OCI-LY7 (cell line): Measurements from ENCODE around the gene TGIF2. TPM values are rescaled to one million over a fixed set of nuclear protein-coding genes. Genes with fewer than 3 reads are reported as not detected.

ENCODE experiments used
- BruUV-seq: library from RNA; stranded (reverse); fragments of 400-500 nt; replicated peaks from 2 replicates; lab custom pipeline; 2021; lab: Mats Ljungman, UMichigan
- CTCF ChIA-PET: fragments of 300-600 bp; sonication (Branson Sonifier 250); formaldehyde crosslinking; loops from one replicate; lab custom pipeline; 2022; ENCODE audit warnings: antibody characterized with exemption; ENCODE audit not compliant: unreplicated experiment; lab: Charles Lee
- POLR2A ChIA-PET: fragments of 300-600 bp; sonication (Branson Sonifier 250); formaldehyde crosslinking; loops from one replicate; lab custom pipeline; 2022; ENCODE audit warnings: antibody characterized with exemption; lab: Charles Lee
- DNase-seq: peaks from one replicate; pipeline ENCODE4 v3.0.0-alpha.2; 2015; ENCODE audit warnings: low spot score
- H2AFZ ChIP-seq: fragments of 200-600 bp; sonication (generic), shearing (Covaris generic); 2 replicates; pipeline ENCODE4 v1.6.1; 2014; ENCODE audit warnings: mild to moderate bottlenecking, antibody characterized with exemption, low read length, moderate library complexity
- H3K27ac ChIP-seq: fragments of 200-600 bp; sonication (generic); 2 replicates; pipeline ENCODE4 v1.5.1; 2014; ENCODE audit warnings: mixed run types, low read depth, mild to moderate bottlenecking, moderate library complexity, low read length, inconsistent platforms; ENCODE audit not compliant: poor library complexity, severe bottlenecking
- H3K36me3 ChIP-seq: fragments of 200-600 bp; sonication (generic); 2 replicates; pipeline ENCODE4 v1.6.1; 2014; ENCODE audit warnings: mild to moderate bottlenecking, antibody characterized with exemption, low read length, moderate library complexity, mixed read lengths; ENCODE audit not compliant: insufficient read depth
- H3K4me1 ChIP-seq: fragments of 200-600 bp; sonication (generic); 2 replicates; pipeline ENCODE4 v1.5.1; 2014; ENCODE audit warnings: mild to moderate bottlenecking, low read length; ENCODE audit not compliant: insufficient read depth, poor library complexity, severe bottlenecking
- H3K4me2 ChIP-seq: fragments of 200-600 bp; sonication (generic); 2 replicates; pipeline ENCODE4 v1.6.1; 2014; ENCODE audit warnings: mild to moderate bottlenecking, low read length
- H3K4me3 ChIP-seq: fragments of 200-600 bp; sonication (generic); 2 replicates; pipeline ENCODE4 v1.5.1; 2014; ENCODE audit warnings: mild to moderate bottlenecking, low read depth, low read length; ENCODE audit not compliant: poor library complexity, severe bottlenecking
- H3K79me2 ChIP-seq: fragments of 200-600 bp; sonication (generic); 2 replicates; pipeline ENCODE4 v1.6.1; 2016; ENCODE audit warnings: low read depth, mild to moderate bottlenecking, low read length, moderate library complexity, mixed read lengths; ENCODE audit not compliant: insufficient read depth
- H3K9me2 ChIP-seq: fragments of 200-600 bp; sonication (generic); 2 replicates; pipeline ENCODE4 v1.6.1; 2016; ENCODE audit warnings: mild to moderate bottlenecking, low read length, mixed read lengths; ENCODE audit not compliant: insufficient read depth
- H3K9me3 ChIP-seq: fragments of 200-600 bp; sonication (generic); 2 replicates; pipeline ENCODE4 v1.6.1; 2014; ENCODE audit warnings: mild to moderate bottlenecking, mixed run types, low read length, mixed read lengths
- H4K20me1 ChIP-seq: fragments of 200-600 bp; sonication (generic); 2 replicates; pipeline ENCODE4 v1.6.1; 2014; ENCODE audit warnings: mild to moderate bottlenecking, antibody characterized with exemption, low read length, moderate library complexity, mixed read lengths; ENCODE audit not compliant: insufficient read depth
- EZH2phosphoT487 ChIP-seq: fragments of 200-600 bp; sonication (generic); IDR thresholded peaks from 2 replicates; pipeline ENCODE4 v1.6.1; 2018; ENCODE audit warnings: low read depth, borderline replicate concordance, mild to moderate bottlenecking, mixed run types, antibody characterized with exemption, low read length, moderate library complexity, mixed read lengths
- intact Hi-C: fragments of 100-400 bp; cut with micrococcal nuclease; formaldehyde crosslinking; loops from one replicate; pipeline ENCODE4 v1.10.0; 2022; ENCODE audit not compliant: unreplicated experiment
- total RNA-seq, 2 experiments: library from RNA; depleted of rRNA in 1 of 2; stranded (reverse); fragments of >200 nt in 1 of 2; shearing (Covaris generic) in 1 of 2; gene quantifications; 2 replicates each; pipeline ENCODE4 v1.2.3, GENCODE V29; 2014 to 2022
- TF ChIP-seq, protein P1 (sequence below): fragments of 200-600 bp; sonication (generic); conservative IDR thresholded peaks from 2 replicates; pipeline ENCODE4 v1.5.1; 2014; ENCODE audit warnings: mild to moderate bottlenecking, antibody characterized with exemption, low read length, moderate library complexity, mixed read lengths

TGIF2 gene
- total RNA-seq, 2 experiments from 2014 or later = 41.3 to 45.2 TPM

DNA sequence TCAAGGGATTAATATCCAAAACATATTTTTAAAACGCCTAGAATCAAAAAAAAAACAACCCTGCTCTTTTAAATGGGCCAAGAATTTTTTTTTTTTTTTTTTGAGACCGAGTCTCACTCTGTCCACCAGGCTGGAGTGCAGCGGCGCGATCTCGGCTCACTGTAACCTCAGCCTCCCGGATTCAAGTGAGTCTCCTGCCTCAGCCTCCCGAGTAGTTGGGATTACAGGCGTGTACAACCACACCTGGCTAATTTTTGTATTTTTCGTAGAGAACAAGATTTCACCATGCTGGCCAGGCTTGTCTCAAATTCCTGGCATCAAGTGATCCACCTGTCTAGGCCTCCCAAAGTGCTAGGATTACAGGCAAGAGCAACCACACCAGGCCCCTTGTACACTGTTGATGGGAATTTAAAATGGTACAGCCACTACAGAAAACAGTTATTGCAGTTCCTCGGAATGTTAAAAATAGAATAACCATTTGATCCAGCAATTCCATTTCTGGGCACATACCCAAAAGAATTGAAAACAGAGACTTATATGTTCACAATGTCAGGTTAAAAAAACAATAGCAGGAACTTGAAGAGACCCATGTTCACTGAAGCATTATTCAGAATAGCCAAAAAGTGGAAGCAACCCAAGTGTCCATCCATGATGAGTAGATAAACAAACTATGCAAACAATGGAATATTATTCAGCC is 35.2 kb upstream of the TGIF2 start:
- no peaks in the 10 kb centered on the region for H3K4me1 ChIP-seq
- H2AFZ ChIP-seq = no peak overlapping the region
- ChIA-PET CTCF (no interaction called here), POLR2A (interaction anchor here (0.6 to 0.7 kb wide), 3 partner anchors 68 to 1754 kb away, joined by 4 to 5 read pairs (median 4); no protein-coding TSS in a partner anchor)
- no peaks in the 10 kb centered on the region for H3K9me3 ChIP-seq
- H3K9me2 ChIP-seq = no peaks in the 10 kb centered on the region
- H3K4me3 ChIP-seq = no peak overlapping the region
- no peaks in the 10 kb centered on the region for H4K20me1 ChIP-seq
- DNase-seq = no peak
- no peaks in the 10 kb centered on the region for H3K36me3 ChIP-seq
- H3K27ac ChIP-seq = no peak overlapping the region
- intact Hi-C loops = no loop called here
- no peak for TF ChIP-seq EZH2phosphoT487
- no peaks in the 10 kb centered on the region for H3K79me2 ChIP-seq
- no peak overlapping the region for H3K4me2 ChIP-seq
- no TSS peak for BruUV-seq

DNA sequence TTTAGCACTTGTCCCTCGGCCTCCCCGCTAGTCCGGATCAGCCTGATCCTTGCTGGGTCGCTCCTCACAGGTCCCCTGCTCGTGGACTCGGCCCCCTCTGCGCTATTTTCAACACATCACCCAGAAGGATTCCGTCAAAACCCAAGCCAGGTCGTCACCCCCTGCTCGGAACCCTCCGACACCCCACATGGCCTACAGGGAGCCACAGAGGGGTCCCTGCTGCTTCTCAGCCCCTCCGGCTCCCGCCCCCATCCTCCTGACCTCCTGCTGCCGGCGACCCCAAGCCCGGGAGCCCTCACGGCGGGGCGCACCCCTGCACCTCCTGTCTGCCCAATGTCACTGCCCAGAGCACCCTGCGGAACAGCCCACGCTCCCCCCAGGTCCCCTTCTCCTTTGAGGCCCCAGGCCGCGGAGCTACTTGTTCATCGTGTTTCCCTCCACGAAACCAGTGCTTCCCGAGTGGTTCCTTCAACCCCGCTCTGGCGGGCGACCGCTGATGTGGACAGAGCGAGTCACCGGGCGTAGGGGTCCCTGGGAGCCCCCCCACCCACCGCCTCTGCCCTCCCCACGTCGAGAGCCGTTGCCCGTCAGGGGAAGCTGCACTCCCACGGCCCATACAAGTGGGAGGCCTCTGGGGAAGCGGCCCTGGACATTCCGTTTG is 32.7 kb upstream of the TGIF2 start:
- Histone ChIP-seq H3K9me3 (no peaks in the 10 kb centered on the region), H3K4me3 (no peak overlapping the region), H3K9me2 (no peaks in the 10 kb centered on the region), H3K4me1 (no peaks in the 10 kb centered on the region), H2AFZ (no peak overlapping the region), H3K36me3 (no peaks in the 10 kb centered on the region), H3K79me2 (no peaks in the 10 kb centered on the region), H3K27ac (no peak overlapping the region), H4K20me1 (no peaks in the 10 kb centered on the region), H3K4me2 (no peak overlapping the region)
- BruUV-seq = no TSS peak
- CTCF ChIA-PET = no interaction called here
- POLR2A ChIA-PET = no interaction called here
- intact Hi-C loops = no loop called here
- no peak for DNase-seq
- TF ChIP-seq EZH2phosphoT487 = no peak
- TF ChIP-seq, protein P1, sequence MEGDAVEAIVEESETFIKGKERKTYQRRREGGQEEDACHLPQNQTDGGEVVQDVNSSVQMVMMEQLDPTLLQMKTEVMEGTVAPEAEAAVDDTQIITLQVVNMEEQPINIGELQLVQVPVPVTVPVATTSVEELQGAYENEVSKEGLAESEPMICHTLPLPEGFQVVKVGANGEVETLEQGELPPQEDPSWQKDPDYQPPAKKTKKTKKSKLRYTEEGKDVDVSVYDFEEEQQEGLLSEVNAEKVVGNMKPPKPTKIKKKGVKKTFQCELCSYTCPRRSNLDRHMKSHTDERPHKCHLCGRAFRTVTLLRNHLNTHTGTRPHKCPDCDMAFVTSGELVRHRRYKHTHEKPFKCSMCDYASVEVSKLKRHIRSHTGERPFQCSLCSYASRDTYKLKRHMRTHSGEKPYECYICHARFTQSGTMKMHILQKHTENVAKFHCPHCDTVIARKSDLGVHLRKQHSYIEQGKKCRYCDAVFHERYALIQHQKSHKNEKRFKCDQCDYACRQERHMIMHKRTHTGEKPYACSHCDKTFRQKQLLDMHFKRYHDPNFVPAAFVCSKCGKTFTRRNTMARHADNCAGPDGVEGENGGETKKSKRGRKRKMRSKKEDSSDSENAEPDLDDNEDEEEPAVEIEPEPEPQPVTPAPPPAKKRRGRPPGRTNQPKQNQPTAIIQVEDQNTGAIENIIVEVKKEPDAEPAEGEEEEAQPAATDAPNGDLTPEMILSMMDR = no peak

DNA sequence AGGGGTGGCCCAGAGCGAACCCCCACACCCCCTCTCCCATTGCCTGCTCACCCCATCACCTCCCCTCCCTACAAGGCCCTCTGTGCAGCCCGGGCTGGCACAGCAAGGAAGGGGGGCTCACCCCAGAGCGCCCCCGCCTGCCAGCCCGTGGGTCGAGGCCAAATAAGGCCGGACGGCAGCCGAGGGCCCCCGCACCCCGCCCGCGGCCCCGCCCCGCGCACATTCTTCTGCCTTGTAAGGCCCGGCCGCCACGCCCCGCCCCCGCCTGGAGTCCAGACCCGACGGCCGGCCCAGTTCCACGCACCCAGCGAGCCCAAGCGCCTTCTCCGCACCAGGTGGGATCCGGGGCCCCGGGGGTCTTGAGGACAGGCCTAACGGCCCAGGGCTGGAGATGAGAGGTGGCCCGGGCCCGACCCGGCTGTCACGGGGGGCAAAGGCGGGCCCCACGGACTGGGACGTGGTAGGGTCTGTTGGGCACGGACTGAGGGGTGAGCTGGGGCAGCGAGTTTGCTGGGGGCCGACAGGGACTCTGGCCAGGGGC is 32.1 kb upstream of the TGIF2 start, which contains the start of gene MYL9:
Gene MYL9 (plus strand): TSS at position 293 of the 541 bp plus-strand sequence. CDS start 3,366 bp downstream, outside the sequence.
- no TSS peak for BruUV-seq
- Histone ChIP-seq H3K4me1 (no peaks in the 10 kb centered on the region), H4K20me1 (no peaks in the 10 kb centered on the region), H3K36me3 (no peaks in the 10 kb centered on the region), H3K79me2 (no peaks in the 10 kb centered on the region), H3K4me3 (no peak within 1 kb of the TSS), H2AFZ (no peak within 1 kb of the TSS), H3K4me2 (no peak within 1 kb of the TSS), H3K27ac (no peak within 1 kb of the TSS), H3K9me2 (no peaks in the 10 kb centered on the region), H3K9me3 (no peaks in the 10 kb centered on the region)
- TF ChIP-seq, protein P1 = no peak
- no peak for TF ChIP-seq EZH2phosphoT487
- intact Hi-C loops = no loop called here
- CTCF ChIA-PET = no interaction called here
- POLR2A ChIA-PET = no interaction called here
- no peak for DNase-seq
